ENCODE measurements around the gene TCTN3. TPM values are rescaled to one million over a fixed set of nuclear protein-coding genes. Genes with fewer than 3 reads are reported as not detected.

The TCTN3 gene
- total and polyA plus RNA-seq, 2 donors (not counting 3 experiments of a cell fraction or from before 2014, with no cell fraction given), result 40.4 to 52.6 TPM

DNA sequence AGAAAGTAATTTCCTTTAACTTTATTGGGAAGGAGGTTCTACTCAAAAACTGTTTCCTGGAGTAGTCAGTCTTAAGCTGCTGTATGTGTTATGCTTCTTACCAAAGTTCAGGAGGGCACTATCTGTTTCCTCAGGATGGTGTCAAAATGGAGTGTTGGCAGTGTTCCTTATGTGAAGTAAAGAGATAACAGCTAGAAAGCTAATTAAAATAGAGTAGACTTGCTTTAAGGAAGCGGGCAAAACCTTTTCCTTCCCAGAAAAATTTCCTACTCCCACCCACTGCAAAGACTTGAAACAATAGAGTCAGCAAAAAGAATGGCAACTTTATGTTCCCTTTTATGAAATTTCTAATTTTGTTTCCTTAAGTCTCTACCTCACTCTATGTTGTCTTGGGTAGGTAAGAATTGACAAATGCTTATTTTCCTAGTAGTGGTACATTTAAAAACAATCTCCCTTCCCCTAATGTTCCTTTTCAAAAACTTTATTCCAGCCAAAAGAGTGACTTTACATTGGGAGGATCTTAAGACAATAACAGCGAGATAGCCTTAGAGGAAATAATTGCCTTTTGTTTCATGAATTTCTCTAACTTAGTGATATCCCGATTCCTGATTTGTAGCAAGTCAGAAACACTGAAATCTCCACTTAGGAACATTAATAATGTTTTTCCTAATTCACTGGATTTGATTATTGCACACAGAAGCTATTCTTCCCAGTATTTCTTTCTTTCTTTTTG is 35.8 kb upstream of the TCTN3 start:
- CTCF ChIA-PET, result interaction anchor here (1.0 to 4.9 kb wide), 11 partner anchors 11 to 641 kb away, joined by 3 to 59 read pairs (median 4); partner anchors contain the start of gene TCTN3
- peak overlapping the region; percentile 42 for H3K4me2 ChIP-seq (ENCODE audit: insufficient read depth, low read length)
- no TSS peak for BruUV-seq (replicated peaks)
- no peak overlapping the region for H3K9ac ChIP-seq (replicated peaks; ENCODE audit: extremely low read depth, insufficient read depth, low read length)
- peaks cover 15% of the 10 kb centered on the region for H3K4me1 ChIP-seq (ENCODE audit: control insufficient read depth, extremely low read depth, insufficient read depth, low read length)
- H2AFZ ChIP-seq (ENCODE audit: low read depth, low read length), result peak overlapping the region; percentile 61
- H3K27ac ChIP-seq (ENCODE audit: insufficient read depth, low read depth, low read length), result peak overlapping the region; percentile 23
- POLR2A ChIA-PET, result no interaction called here
- TF ChIP-seq MYC (IDR thresholded peaks at IDR 0.05; ENCODE audit: low read depth, low read length) (no peak), FOS (IDR thresholded peaks at IDR 0.05; ENCODE audit: borderline replicate concordance, insufficient read depth, low read length) (no peak), GATA2 (IDR thresholded peaks at IDR 0.05; ENCODE audit: insufficient read depth, insufficient read length, low read depth, low read length) (peak; percentile 25), POLR2AphosphoS5 (IDR thresholded peaks at IDR 0.05; ENCODE audit: insufficient read depth, low read depth, low read length) (no peak), POLR2A (IDR thresholded peaks at IDR 0.05; ENCODE audit: low read depth, low read length) (peak; percentile 34), JUN (IDR thresholded peaks at IDR 0.05; ENCODE audit: borderline replicate concordance, insufficient read depth, insufficient read length, low read depth) (no peak), EZH2 (IDR thresholded peaks at IDR 0.05; ENCODE audit: borderline replicate concordance, low read depth, low read length, severe bottlenecking) (no peak)
- TF ChIP-seq, protein P1, sequence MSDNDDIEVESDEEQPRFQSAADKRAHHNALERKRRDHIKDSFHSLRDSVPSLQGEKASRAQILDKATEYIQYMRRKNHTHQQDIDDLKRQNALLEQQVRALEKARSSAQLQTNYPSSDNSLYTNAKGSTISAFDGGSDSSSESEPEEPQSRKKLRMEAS (IDR thresholded peaks at IDR 0.05; ENCODE audit: insufficient read depth, insufficient read length), result no peak
- TF ChIP-seq, protein P2, sequence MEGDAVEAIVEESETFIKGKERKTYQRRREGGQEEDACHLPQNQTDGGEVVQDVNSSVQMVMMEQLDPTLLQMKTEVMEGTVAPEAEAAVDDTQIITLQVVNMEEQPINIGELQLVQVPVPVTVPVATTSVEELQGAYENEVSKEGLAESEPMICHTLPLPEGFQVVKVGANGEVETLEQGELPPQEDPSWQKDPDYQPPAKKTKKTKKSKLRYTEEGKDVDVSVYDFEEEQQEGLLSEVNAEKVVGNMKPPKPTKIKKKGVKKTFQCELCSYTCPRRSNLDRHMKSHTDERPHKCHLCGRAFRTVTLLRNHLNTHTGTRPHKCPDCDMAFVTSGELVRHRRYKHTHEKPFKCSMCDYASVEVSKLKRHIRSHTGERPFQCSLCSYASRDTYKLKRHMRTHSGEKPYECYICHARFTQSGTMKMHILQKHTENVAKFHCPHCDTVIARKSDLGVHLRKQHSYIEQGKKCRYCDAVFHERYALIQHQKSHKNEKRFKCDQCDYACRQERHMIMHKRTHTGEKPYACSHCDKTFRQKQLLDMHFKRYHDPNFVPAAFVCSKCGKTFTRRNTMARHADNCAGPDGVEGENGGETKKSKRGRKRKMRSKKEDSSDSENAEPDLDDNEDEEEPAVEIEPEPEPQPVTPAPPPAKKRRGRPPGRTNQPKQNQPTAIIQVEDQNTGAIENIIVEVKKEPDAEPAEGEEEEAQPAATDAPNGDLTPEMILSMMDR (IDR thresholded peaks at IDR 0.05; ENCODE audit: extremely low read depth in 1 of 2, insufficient read depth in 1 of 2, low read depth in 1 of 2, low read length in 2 of 2), result no peak
- H3K79me2 ChIP-seq (ENCODE audit: control insufficient read depth, insufficient read depth, low read length), result no peaks in the 10 kb centered on the region
- H3K36me3 ChIP-seq (ENCODE audit: control insufficient read depth in 2 of 2, extremely low read depth in 1 of 2, insufficient read depth in 2 of 2, low read length in 2 of 2), result no peaks in the 10 kb centered on the region
- intact Hi-C loops (cut with micrococcal nuclease) (loop anchor here (1.0 to 2.0 kb wide), 2 partner anchors 13 to 35 kb away; no protein-coding TSS in a partner anchor), dilution Hi-C loops (cut with MboI; ENCODE audit: extremely low pct_ligation_motif_present, low sequenced_read_pairs) (no loop called here)
- no peaks in the 10 kb centered on the region for H3K27me3 ChIP-seq (ENCODE audit: control insufficient read depth in 2 of 2, insufficient read depth in 2 of 2, low read length in 2 of 2)
- DNase-seq (ENCODE audit: low read depth, low spot score) (peak; percentile 95), FAIRE-seq (peak; percentile 84)
- H3K9me3 ChIP-seq (replicated peaks; ENCODE audit: control insufficient read depth, insufficient read depth, low read length), result no peaks in the 10 kb centered on the region
- H4K20me1 ChIP-seq (replicated peaks; ENCODE audit: control insufficient read depth, extremely low read depth, insufficient read depth, low read length), result no peaks in the 10 kb centered on the region
- no peak overlapping the region for H3K4me3 ChIP-seq (replicated peaks in 1 of 3; ENCODE audit: insufficient read depth in 1 of 3, low read depth in 1 of 3, low read length in 3 of 3)
- H3K9me1 ChIP-seq (replicated peaks; ENCODE audit: control insufficient read depth, extremely low read depth, insufficient read depth, low read length), result no peaks in the 10 kb centered on the region
